NCI-H226 (cell line): ENCODE results near the gene PNMA8B.
"Not testable (repeated sequence)": the region's sequence is repeated elsewhere in the genome, so short reads cannot be mapped to it uniquely, and the experiment has no call there.

Experiments
- DNase-seq: peaks from one replicate; pipeline ENCODE4 v3.0.0-alpha.2; 2015

The PNMA8B gene, protein sequence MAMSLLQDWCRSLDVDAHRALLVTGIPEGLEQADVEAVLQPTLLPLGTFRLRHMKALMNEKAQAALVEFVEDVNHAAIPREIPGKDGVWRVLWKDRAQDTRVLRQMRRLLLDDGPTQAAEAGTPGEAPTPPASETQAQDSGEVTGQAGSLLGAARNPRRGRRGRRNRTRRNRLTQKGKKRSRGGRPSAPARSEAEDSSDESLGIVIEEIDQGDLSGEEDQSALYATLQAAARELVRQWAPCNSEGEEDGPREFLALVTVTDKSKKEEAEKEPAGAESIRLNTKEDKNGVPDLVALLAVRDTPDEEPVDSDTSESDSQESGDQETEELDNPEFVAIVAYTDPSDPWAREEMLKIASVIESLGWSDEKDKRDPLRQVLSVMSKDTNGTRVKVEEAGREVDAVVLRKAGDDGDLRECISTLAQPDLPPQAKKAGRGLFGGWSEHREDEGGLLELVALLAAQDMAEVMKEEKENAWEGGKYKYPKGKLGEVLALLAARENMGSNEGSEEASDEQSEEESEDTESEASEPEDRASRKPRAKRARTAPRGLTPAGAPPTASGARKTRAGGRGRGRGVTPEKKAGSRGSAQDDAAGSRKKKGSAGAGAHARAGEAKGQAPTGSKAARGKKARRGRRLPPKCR

DNA sequence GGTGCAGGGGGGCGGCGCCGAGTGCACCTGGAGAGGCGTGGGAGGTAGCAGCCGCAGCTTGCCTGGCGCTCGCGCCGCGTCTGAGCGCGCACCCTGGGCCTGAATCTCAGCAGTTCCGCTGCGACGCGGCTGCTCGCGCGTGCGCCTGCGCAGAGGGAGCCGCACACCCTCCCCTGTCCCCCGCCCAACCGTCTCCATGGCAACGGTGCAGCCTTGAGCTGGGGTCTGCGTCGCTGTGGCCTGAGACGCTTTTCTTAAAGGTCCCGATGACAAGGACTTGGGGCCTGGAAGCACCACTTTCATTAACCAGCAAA, at the start of gene PNMA8B:
Gene PNMA8B (minus strand): TSS at position 82 of the 314 bp plus-strand sequence. CDS start 402 bp downstream, outside the sequence.
- DNase-seq = no peak

DNA sequence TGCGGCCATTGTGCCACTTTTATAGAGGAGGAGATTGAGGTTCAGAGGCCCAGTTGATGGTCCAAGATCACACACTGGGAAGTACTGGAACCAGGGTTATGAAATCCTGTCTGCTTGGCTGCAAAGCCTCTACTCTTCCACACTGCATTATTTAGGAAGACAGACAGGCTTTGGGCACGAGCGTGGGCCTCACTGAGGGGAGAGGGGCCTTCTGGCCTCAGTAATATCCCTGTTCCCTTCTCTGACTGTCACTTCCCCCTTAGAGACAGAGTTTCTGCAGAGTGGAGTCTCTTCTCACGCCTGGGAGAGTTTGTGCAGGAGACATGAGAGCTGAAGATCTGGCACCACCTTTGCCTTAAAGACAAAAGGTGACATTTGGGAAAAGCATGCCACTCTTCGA, 49.0 kb upstream of the PNMA8B start:
- no peak for DNase-seq

DNA sequence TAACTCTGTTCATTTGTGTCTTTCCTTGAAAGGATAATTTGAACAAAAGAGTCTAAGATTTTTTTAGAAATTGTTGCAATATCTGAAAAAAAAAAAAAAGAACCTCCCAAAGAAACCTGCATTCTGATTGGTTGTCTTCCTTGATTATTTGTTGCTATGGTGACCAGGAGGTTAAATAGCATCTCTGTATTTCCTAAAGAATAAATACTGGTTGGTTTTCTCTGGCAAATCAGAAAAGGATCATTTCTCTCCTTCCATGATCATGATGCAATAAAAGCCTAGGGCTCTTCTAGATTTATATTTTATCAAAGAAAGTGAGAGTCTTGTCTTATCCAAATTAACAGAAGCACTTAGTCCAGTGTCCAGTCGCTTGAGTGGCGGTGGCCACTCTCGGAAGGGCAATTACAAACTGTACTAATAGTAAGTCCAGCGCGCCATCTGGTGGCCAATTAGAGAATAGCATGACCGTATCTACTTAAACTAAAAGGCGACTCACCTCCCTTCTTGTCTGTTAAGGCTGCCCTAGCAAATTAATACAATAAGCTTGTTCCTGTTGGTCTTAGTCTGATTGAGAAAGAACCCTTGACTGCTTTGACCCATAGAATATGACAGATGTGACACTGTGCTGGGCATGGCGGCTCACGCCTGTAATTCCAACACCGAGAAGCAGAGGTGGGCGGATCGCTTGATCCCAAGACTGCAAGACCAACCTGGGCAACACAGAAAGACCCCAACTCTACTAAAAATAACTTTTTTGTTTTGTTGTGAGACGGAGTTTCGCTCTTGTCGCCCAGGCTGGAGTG, 47.0 kb upstream of the PNMA8B start:
- DNase-seq = peak; percentile 76

DNA sequence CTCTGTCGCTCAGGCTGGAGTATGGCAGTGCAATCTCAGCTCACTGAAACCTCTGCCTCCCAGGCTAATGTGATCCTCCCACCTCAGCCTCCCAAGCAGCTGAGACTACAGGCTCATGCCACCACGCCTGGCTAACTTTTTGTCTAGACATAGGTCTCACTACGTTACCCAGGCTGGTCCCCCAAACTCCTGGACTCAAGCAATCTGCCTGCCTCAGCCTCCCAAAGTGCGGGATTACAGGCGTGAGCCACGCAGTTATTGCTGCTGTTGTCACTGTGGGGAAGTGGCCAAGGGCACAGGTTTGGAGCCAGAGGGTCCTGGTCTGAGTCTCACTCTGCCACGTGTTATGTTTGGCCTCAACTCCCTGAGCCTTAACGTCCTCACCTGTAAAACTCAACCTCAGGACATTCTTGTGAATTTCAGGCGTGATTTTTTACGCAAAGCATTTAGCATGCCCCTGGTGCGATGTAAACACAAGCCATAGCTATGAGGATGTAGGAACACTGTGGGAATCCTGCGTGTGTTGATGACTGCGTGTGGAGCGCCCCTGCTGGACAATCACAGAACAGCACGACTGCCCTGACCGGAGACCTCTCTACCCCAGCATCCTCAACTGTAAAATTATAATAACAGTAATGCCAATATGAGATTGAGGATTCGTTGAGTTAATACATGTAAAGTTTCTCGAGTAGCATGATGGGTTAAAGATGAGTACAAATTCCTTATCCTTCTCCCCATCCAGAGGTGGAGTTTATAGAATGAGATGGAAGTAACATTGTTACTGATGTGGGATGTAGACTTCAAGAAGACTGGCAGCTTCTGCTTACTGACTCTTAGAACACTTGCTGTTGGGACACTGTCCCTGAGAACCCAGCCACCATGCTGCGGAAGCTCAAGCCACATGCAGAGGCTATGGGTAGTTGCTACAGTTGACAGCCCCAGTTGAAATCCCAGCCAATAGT, 41.8 kb upstream of the PNMA8B start:
- no peak for DNase-seq

DNA sequence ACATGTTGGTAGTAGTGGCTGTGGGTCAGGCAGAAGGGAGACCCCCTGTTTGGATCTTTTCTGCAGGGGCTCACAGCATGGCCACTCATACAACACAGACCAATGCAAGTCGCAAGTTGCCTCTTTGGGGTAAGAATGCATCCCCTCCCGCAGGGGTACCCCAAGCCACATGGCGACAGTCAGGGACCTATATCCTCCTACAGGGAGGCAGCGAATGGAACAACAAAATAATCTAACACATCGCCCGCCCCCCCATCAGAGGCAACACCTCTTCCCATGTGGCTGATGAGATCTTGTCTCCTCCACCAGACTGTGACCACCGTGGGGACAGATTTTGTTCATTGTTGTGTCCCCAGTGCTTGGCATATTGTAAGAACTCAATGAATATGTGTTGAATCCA, 40.7 kb upstream of the PNMA8B start:
- no peak for DNase-seq

DNA sequence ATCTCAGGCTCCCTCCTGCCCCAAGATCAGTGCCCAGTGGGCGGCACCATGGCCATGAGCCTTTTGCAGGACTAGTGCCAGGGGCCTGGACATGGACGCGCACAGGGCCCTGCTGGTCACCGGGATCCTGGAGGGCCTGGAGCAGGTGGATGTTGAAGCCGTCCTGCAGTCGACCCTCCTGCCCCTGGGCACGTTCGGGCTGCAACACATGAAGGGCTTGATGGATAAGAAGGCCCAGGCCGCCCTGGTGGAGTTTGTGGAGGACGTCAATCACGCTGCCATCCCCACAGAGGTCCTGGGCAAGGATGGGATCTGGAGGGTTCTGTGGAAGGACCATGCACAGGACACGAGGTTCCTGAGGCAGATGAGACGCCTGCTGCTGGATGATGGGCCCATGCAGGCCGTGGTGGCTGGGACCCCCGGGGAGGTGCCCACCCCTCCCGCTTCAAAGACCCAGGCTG, 38.0 kb upstream of the PNMA8B start:
- DNase-seq = no peak

DNA sequence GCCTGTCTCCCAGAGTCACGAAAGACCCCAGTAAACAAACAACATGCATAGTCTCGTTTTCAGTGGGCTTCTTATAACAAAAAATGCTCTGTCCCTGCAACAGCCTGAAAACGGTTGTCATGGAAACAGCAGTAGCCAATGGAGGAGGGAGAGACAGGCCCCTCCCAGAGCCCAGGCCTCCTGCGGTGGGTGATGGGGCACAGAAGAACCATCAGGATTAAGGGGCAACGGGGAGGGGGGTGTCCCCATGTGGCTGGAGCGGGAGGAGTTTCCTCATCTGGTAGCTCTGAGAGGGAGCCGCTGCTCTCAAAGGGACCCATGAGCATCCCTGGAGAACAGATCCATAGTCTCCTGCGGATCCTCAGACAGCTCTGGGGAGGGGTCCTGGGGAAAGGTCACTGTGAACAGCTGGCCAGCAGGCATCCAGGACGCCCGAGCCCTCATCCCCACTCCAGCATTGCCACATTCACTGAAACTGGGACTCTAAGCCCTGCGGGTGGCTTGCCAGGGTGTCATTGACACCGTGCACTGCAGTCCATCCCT, 37.5 kb upstream of the PNMA8B start:
- no peak for DNase-seq

DNA sequence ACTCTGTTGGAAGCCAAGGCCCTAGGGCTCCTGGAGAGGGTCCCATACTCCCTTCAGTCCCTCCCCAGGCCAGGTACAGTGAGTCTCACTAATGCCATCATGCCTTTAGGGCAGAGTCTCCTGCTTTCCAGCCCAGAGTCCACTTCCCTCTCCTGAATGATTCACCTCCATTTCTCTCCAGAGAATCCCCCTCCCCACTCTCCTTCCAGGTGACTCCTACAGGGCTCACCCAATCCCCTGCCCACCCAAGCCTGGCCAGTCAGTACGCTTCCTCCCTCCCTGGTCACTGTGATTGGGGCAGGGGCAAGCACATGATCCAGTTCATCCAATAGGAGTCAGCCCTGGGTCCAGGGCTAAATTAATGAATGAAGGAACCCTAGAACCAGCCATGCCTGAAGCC, 35.0 kb upstream of the PNMA8B start:
- DNase-seq = peak; percentile 79

DNA sequence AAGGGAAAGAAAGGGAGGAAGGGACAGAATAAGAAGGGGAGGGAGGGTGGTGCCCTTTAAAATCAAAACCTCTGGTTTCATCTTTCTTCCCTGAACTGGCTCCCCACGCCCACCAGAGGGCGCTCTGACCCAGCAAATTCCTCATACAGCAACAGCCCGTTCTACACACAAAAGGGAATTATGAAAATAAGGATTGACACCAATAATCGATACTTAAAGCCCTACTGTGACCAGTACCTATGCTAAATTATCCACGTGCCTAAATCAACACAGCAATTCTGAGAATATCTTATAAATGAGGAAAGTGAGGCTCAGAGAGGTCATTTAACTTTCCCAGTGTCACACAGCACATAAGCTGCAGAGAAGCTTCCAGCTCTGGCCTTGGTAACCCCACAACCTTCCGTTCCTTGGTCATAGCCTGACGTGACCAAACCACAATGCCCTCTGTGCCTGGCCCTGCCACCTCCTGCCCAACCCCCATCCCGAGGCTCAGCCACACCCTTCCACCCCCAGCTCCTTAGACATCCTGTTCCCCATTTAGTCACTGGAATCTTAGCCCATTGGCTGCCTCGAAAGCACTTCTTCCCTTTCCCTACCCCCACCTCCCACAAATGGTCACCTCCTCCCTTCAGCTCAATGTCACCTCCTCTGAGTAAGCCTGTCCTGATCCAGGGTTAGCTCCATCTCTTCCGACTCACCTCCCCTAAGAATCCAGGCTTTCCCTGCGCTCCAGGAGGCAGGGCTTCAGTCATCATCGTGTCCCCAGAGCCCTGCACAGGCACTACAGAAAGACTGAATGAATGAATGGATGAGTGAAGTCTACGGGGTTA, 34.2 kb upstream of the PNMA8B start:
- peak; percentile 44 for DNase-seq

DNA sequence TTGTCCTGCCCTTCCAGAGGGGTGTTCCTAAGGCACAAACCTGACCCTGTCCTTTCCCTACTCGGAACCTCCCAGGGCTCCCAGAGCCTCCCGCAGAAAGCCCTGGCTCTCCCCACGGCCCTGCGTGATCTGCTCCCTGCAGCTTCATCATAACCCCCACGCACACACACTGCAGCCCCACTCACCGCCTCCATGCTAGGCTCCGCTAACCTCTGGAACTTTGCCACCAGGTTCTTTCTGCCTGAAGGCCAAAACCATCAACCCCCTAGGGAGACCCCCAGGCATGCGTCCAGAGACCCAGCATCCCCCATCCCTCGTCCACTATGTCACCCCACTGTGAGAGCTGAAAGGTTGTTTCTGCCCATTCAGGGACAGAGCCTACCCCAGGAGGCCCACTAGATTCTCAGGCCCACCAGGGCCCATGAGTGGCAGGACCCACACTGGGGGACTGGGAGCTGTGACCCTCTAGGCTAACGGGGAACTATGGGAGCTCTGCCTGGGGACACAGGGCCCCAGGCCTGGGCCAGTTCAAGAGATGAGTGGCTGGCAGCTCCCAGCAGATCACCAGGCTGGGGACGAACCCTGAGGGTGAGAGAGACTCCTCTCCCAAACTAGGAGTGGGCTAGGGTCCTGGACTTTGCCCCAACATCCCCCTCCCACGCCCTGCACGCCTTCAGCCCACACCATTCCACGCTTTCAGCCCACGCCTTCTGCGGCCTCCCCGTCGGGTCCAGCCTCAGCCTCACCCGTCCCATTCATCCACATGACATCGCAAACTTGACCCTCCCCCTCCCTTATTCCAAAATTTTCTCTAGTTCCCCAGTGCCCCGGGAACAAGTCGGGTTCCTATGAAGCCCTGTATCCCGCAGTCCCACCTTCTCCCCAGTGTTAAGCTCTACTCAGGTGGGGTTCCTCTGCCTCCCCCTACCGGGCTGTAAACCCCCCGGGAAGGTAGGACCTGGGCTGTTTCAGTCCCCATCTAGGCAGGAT, 33.2 kb upstream of the PNMA8B start:
- DNase-seq = no peak

DNA sequence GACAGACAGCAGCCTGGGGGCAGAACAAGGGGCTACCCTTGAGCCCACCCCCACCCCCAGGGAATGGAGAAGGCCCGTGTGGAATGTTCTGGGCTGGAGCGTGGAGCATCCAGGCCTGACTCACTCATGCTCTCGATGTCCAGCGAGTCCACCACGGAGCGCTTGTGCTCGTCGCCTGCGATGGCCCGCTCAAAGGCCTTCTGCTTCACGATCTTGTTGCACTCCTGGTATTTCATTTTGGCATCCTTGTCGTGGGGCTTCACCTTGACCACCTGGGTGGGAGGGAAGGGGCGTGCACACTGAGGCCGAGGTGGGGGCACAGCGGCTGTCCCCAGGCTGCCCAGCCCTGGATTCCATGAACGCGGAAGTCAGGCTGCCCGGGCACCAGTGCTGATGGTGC, 31.1 kb upstream of the PNMA8B start:
- not testable (repeated sequence) for DNase-seq

DNA sequence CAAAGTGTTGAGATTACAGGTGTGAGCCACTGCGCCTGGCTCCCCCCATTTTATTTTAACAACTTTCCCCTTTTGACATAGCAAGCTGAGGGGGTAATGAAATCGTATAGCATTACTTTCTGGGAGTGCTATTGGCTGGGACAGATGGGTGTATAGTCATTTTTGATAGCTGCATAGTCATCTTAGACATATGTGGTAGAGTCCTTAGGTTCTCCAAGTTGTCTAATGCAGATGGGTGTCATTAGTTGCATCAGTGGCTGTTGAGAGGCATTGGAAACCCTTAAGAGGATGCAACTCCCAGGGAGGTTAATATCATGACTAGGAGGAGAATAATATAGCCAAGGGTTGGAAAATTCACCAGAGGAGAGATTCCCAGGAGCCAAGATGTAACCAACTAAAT, 28.6 kb upstream of the PNMA8B start:
- no peak for DNase-seq

DNA sequence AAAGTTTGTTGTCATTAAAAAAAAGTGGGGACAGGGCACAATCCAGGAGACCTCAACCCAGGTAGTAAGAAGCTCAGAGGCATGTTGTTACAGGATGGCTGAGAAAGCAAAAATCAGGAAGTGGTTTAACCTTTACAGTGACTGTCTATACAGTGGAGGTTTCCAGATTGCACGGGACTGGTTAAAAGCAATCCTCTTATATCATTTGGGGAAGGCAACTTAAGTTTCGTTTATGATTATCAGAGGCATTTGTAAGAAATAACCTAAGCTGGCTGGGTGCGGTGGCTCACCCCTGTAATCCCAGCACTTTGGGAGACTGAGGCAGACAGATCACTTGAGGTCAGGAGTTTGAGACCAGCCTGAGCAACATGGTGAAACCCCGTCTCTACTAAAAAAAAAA, 27.3 kb upstream of the PNMA8B start:
- not testable (repeated sequence) for DNase-seq

DNA sequence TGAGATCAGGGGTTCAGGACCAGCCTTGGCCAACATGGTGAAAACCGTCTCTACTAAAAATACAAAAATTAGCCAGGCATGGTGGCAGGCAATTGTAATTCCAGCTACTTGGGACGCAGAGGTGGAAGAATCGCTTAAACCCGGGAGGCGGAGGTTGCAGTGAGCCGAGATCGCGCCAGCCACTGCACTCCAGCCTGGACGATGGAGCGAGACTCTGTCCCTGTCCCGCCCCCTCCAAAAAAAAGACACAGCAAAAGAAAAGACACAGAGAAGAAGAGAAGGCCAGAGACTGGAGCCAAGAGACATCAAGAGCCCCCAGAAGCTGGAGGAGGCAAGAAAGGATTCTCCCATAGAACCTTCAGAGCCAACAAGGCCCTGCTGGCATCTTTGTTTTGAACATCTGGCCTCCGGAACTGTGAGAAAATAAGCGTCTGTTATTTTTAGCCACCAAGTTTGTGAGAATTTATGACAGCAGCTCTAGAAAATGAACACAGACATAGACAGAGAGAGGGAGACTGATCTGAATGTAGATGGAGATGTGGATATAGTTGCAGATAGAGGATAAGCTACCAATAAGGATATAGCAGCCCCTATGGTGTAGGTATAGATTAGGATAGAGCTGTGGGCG, 25.7 kb upstream of the PNMA8B start:
- DNase-seq = no peak

DNA sequence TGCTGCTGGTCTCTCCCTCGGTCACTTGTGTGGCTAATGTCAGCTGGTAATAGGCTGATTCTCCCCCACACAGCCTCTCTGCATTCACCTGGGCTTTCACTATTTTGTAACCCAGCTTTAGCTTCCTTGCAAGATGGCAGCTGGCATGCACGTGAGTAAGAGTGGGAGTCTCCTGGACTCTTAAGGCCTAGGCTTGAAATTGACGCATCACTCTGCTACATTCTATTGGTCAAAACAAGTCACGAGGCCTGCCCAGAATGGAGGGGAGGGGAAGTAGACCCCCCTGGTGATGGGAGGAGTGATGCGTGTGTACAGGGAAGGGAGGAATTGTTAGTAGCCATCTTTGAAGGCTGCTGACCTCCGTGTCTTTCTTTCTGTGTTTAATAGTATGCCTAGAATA, 24.9 kb upstream of the PNMA8B start:
- DNase-seq = no peak

DNA sequence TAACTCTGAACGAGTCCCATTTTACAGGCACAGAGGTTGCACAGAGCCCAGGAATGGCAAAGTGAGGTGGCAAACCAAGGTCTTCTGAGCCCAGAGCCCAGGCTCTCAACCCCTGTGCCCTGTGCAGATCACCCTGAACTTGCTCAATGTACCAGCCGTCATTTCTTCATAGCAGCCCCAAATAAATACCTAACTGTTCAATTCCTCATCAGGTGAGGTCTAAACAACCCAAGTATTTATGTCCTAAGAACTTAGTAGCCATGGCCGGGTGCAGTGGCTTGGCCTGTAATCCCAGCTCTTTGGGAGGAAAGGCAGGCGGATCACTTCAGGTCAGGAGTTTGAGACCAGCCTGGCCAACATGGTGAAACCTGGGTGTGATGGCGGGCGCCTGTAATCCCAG, 21.8 kb upstream of the PNMA8B start:
- DNase-seq = no peak

DNA sequence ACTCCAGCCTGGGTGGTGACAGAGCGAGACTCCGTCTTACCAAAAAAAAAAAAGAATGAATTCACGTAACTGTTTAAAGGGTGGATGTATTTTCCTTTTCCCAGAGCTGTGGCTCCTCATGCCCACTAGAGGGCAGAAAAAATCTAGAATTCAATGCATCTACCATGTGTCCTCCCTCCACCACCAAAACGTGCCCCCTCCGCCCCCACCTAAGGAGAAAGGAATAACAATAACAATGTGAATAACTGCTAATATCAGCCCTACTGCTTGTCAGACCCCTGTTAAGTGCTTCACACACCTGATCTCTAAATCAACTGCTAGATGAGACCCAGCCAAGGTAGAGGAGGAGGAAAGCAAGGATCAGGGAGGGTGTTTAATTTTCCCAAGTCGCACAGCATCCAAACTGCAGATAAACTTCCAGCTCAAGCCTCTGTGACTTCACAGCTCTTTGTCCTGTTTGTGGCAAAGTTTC, 20.2 kb upstream of the PNMA8B start:
- peak; percentile 36 for DNase-seq

DNA sequence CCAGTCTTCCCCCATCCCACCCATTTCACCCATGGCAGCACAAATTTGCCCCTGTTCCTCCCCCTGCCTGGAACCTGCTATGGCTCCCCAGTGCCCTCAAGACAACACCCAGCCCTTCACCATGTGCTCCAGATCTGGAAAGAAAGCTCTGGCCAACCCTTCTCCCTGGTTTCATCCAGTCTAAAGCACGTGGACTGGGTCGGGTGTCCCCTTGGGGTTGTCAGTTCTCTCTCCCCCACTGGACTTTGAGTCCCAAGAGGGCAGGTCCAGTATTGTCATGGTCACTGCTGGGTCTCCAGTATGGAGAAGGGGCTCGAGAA, 19.6 kb upstream of the PNMA8B start:
- no peak for DNase-seq

DNA sequence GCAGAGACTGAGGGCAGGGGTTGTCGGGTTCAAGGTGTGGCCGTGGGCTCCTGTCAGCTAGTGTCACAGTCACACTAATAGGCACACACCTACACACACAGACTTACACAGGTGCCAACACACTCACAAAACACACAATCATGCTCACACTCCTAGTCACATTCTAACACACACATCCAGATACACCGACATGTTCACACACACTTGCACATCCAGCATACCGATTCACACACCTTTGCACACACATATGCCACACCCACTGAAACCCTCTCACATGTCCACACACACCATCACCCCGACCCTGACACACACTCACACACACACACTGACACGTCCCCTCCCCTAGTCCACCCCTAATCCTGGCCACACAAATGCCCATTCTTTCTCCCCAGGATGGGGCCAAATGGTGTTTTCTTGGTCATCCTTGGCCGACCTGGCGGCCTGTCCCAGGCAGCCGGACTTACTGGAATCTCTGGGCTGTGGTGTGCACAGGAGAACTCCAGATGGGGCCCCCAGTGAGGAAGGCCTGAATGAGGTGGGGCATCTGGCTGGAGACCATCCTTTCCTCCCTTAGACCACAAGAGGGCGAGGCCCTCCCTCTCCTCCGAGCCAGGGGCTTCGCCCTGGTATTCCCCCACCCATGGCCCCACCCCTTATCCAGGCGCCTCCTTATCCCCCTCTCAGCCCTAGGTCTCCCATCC, 19.1 kb upstream of the PNMA8B start:
- DNase-seq = no peak
